HCT116 (cell line): ENCODE data around the gene SPTBN4. TPM values are rescaled to one million over a fixed set of nuclear protein-coding genes. Genes with fewer than 3 reads are reported as not detected.

Experiments used
- ATAC-seq: fragments of 200-7000 bp; cut with Tn5 transposase; 2 replicates; pipeline ENCODE4 v1.9.1; 2020; ENCODE audit warnings: mild to moderate bottlenecking, moderate library complexity
- BruUV-seq: library from RNA; stranded (reverse); fragments of 400-500 nt; replicated peaks from 2 replicates; lab custom pipeline; 2021; lab: Mats Ljungman, UMichigan
- CTCF ChIA-PET: fragments of 300-600 bp; sonication (Branson Sonifier 250); formaldehyde crosslinking; loops from one replicate; lab custom pipeline; 2021; ENCODE audit warnings: antibody characterized with exemption; lab: Charles Lee
- POLR2A ChIA-PET: fragments of 300-600, 350-600 bp; sonication (Branson Sonifier 250); formaldehyde crosslinking; loops from one replicate; lab custom pipeline; 2021; ENCODE audit warnings: antibody characterized with exemption; lab: Charles Lee
- RAD21 ChIA-PET, 2 experiments: fragments of 300-600 bp; sonication (Branson Sonifier 250); formaldehyde crosslinking; loops; one replicate each; lab custom pipeline; 2023; ENCODE audit warnings: low total read pairs in 2 of 2; ENCODE audit not compliant: uncharacterized antibody in 2 of 2, unreplicated experiment in 2 of 2, low non-redundant PET in 1 of 2; lab: Charles Lee
- DNase-seq: peaks from one replicate; pipeline ENCODE4 v3.0.0-alpha.2; 2010; ENCODE audit warnings: low read depth, low spot score
- H2AFZ ChIP-seq: fragments of 200-600 bp; shearing (Covaris generic), sonication (generic); 2 replicates; pipeline ENCODE4 v1.6.1; 2017; ENCODE audit warnings: low read depth, mixed run types, mixed read lengths, antibody characterized with exemption, low read length; ENCODE audit not compliant: poor library complexity, severe bottlenecking
- H3K27ac ChIP-seq: 2 replicates; pipeline ENCODE4 v1.5.1; 2012; ENCODE audit warnings: low read depth, low read length
- H3K27me3 ChIP-seq: fragments of 200-600 bp; sonication (generic); 2 replicates; pipeline ENCODE4 v1.6.1; 2016; ENCODE audit warnings: mixed run types, low read length, mixed read lengths; ENCODE audit not compliant: insufficient read depth
- H3K36me3 ChIP-seq, 2 experiments: fragments of 200-500 bp in 1 of 2; fragments of 200-600 bp in 1 of 2; sonication (Bioruptor generic) in 1 of 2; sonication (generic) in 1 of 2; 2 replicates each; pipeline versions ENCODE4 v1.5.1 to v1.6.1; 2014 to 2016; ENCODE audit warnings: low read length in 2 of 2, inconsistent platforms in 1 of 2, mixed read lengths in 1 of 2, mixed run types in 1 of 2; ENCODE audit not compliant: insufficient read depth in 2 of 2, control insufficient read depth in 1 of 2
- H3K4me1 ChIP-seq, 2 experiments: fragments of 200-600 bp in 1 of 2; sonication (generic) in 1 of 2; 2 replicates each; pipeline versions ENCODE4 v1.5.1 to v1.6.1; 2012 to 2017; ENCODE audit warnings: low read length in 2 of 2, inconsistent platforms in 1 of 2, mild to moderate bottlenecking in 1 of 2, mixed read lengths in 1 of 2, mixed run types in 1 of 2, moderate library complexity in 1 of 2; ENCODE audit not compliant: insufficient read depth in 2 of 2, control insufficient read depth in 1 of 2
- H3K4me2 ChIP-seq: fragments of 200-600 bp; sonication (generic); 2 replicates; pipeline ENCODE4 v1.6.1; 2017; ENCODE audit warnings: mixed run types, low read length, mixed read lengths
- H3K4me3 ChIP-seq, 2 experiments: fragments of 200-600 bp in 1 of 2; sonication (generic) in 1 of 2; replicated peaks in 1 of 2; 2 replicates each; pipeline ENCODE4 v1.5.1; 2011 to 2016; ENCODE audit warnings: low read length in 2 of 2, control low read depth in 1 of 2, low read depth in 1 of 2, mild to moderate bottlenecking in 1 of 2, mixed read lengths in 1 of 2, mixed run types in 1 of 2
- H3K79me2 ChIP-seq: fragments of 200-600 bp; sonication (generic); 2 replicates; pipeline ENCODE4 v1.6.1; 2017; ENCODE audit warnings: mild to moderate bottlenecking, mixed run types, low read length, moderate library complexity, mixed read lengths; ENCODE audit not compliant: insufficient read depth
- H3K9ac ChIP-seq: fragments of 200-600 bp; sonication (generic); 2 replicates; pipeline ENCODE4 v1.6.1; 2016; ENCODE audit warnings: low read length, mixed read lengths
- H3K9me2 ChIP-seq: fragments of 200-600 bp; sonication (generic), shearing (Covaris generic); 2 replicates; pipeline ENCODE4 v1.6.1; 2017; ENCODE audit warnings: mixed run types, mild to moderate bottlenecking, moderate library complexity; ENCODE audit not compliant: insufficient read depth
- H3K9me3 ChIP-seq, 2 experiments: fragments of 200-500 bp in 1 of 2; fragments of 200-600 bp in 1 of 2; sonication (Bioruptor generic) in 1 of 2; sonication (generic) in 1 of 2; 2 replicates each; pipeline ENCODE4 v1.6.1; 2014 to 2017; ENCODE audit warnings: low read length in 2 of 2, mixed read lengths in 2 of 2, inconsistent platforms in 1 of 2, low read depth in 1 of 2, mild to moderate bottlenecking in 1 of 2, mixed run types in 1 of 2, moderate library complexity in 1 of 2; ENCODE audit not compliant: control insufficient read depth in 1 of 2, insufficient read depth in 1 of 2
- H4K20me1 ChIP-seq: fragments of 200-600 bp; sonication (generic), shearing (Covaris generic); 2 replicates; pipeline ENCODE4 v1.6.1; 2017; ENCODE audit warnings: mixed run types, mild to moderate bottlenecking, moderate library complexity; ENCODE audit not compliant: insufficient read depth
- CEBPB ChIP-seq: IDR thresholded peaks from 2 replicates; pipeline ENCODE4 v1.6.1; 2012; ENCODE audit warnings: low read depth
- ELF1 ChIP-seq: IDR thresholded peaks from 2 replicates; pipeline ENCODE4 v1.6.1; 2012; ENCODE audit warnings: low read depth, borderline replicate concordance
- EZH2 ChIP-seq: fragments of 200-600 bp; sonication (generic); IDR thresholded peaks from 2 replicates; pipeline ENCODE4 v1.6.1; 2017; ENCODE audit warnings: antibody characterized with exemption, mixed run types
- EZH2phosphoT487 ChIP-seq: fragments of 200-600 bp; IDR thresholded peaks from 2 replicates; pipeline ENCODE4 v1.6.1; 2018; ENCODE audit warnings: antibody characterized with exemption, borderline replicate concordance
- JUND ChIP-seq: IDR thresholded peaks from 2 replicates; pipeline ENCODE4 v1.6.1; 2012
- POLR2A ChIP-seq: IDR thresholded peaks from 2 replicates; pipeline ENCODE4 v1.7.0; 2011; ENCODE audit warnings: borderline replicate concordance; ENCODE audit not compliant: insufficient read depth, insufficient read length; ENCODE audit errors: extremely low read depth
- POLR2AphosphoS5 ChIP-seq: IDR thresholded peaks from 2 replicates; pipeline ENCODE4 v1.6.1; 2011; ENCODE audit warnings: mild to moderate bottlenecking, low read depth, low read length, moderate library complexity
- RAD21 ChIP-seq: IDR thresholded peaks from 2 replicates; pipeline ENCODE4 v1.6.1; 2012; ENCODE audit warnings: low read depth, mild to moderate bottlenecking
- SIN3A ChIP-seq: IDR thresholded peaks from 2 replicates; pipeline ENCODE4 v1.6.1; 2012; ENCODE audit warnings: low read depth
- SP1 ChIP-seq: IDR thresholded peaks from 2 replicates; pipeline ENCODE4 v1.6.1; 2012; ENCODE audit warnings: low read depth
- SRF ChIP-seq: IDR thresholded peaks from 2 replicates; pipeline ENCODE4 v1.6.1; 2012; ENCODE audit warnings: low read depth
- TCF7L2 ChIP-seq: IDR thresholded peaks from 2 replicates; pipeline ENCODE4 v1.7.0; 2011; ENCODE audit warnings: borderline replicate concordance, inconsistent platforms; ENCODE audit not compliant: insufficient read depth, insufficient read length; ENCODE audit errors: extremely low read depth
- YY1 ChIP-seq: IDR thresholded peaks from 2 replicates; pipeline ENCODE4 v1.6.1; 2011; ENCODE audit warnings: low read length, low read depth, moderate library complexity, mild to moderate bottlenecking; ENCODE audit not compliant: insufficient replicate concordance; ENCODE audit errors: extremely low read depth
- ZFX ChIP-seq: fragments of 450-650 bp; IDR thresholded peaks from 2 replicates; pipeline ENCODE4 v1.6.1; 2017
- intact Hi-C: fragments of 100-400 bp; cut with micrococcal nuclease; formaldehyde crosslinking; loops from 2 replicates; pipeline ENCODE4 v1.10.0; 2022
- total RNA-seq: library from RNA; stranded (reverse); gene quantifications from one replicate; pipeline ENCODE4 v1.2.1, GENCODE V29; 2021; ENCODE audit not compliant: unreplicated experiment
- TF ChIP-seq, protein P1 (sequence below): IDR thresholded peaks from 2 replicates; pipeline ENCODE4 v1.6.1; 2011; ENCODE audit warnings: mild to moderate bottlenecking, low read length, moderate library complexity; ENCODE audit not compliant: insufficient replicate concordance; ENCODE audit errors: extremely low read depth
- TF ChIP-seq, protein P2 (sequence below): IDR thresholded peaks from 2 replicates; pipeline ENCODE4 v1.6.1; 2012; ENCODE audit warnings: low read depth
- TF ChIP-seq, protein P3 (sequence below): IDR thresholded peaks from 2 replicates; pipeline ENCODE4 v1.6.1; 2012
- TF ChIP-seq, protein P4 (sequence below): IDR thresholded peaks from 2 replicates; pipeline ENCODE4 v1.6.1; 2012
- TF ChIP-seq, protein P5 (sequence below), 3 experiments: fragments of 200-600 bp in 1 of 3; sonication (generic) in 1 of 3; IDR thresholded peaks in 2 of 3; conservative IDR thresholded peaks in 1 of 3; 2 replicates each; pipeline ENCODE4 v1.5.1; 2012 to 2017; ENCODE audit warnings: low read depth in 2 of 3, low read length in 2 of 3, antibody characterized with exemption in 1 of 3, borderline replicate concordance in 1 of 3, control low read depth in 1 of 3, mild to moderate bottlenecking in 1 of 3, mixed read lengths in 1 of 3, mixed run types in 1 of 3, moderate library complexity in 1 of 3; ENCODE audit not compliant: insufficient read depth in 1 of 3

The SPTBN4 gene
- total RNA-seq, 1 experiment from 2014 or later = 4.6 TPM

DNA sequence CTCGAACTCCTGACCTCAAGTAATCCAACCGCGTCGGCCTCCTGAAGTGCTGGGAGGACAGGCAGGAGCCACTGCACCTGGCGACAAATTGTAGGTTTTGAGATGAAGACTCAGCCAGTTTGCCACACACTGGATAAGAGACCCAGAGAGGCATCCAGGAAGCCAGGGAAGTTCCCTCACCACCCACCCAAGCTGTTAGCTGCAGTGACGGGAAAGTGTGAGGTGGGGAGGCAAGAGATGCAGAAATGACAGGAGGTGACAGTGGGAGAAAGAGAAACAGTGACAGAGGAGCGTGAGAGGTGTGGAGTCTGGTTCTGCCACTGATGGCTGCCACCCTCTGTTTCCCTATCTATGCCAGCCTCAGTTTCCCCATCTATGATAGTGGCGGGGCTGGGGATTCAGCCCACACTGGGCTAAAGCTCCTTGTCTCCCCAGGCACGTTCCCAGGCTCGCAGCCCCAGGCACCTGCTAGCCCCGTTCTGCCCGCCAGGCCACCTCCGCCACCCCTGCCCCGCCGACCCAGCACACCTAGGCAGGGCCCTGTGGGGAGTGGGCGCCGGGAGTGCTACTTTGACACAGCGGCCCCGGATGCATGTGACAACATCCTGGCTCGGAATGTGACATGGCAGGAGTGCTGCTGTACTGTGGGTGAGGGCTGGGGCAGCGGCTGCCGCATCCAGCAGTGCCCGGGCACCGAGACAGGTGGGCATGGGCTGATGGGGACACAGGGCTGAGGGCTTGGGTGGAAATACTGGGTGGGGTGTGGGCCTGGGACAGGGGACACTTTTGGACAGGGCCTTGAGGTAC lies 155.4 kb downstream of the SPTBN4 start:
- CTCF ChIA-PET = no interaction called here
- intact Hi-C loops = no loop called here
- H3K4me3 ChIP-seq = no peak overlapping the region

More for the DNA sequence above, 155.4 kb downstream of the SPTBN4 start:
- Histone ChIP-seq H3K4me1 (peaks cover 14 to 20% of the 10 kb centered on the region in 2 experiments), H3K27me3 (no peaks in the 10 kb centered on the region), H3K27ac (peak overlapping the region; percentile 55; the same call in 1 of the 2 replicates), H3K9me2 (no peaks in the 10 kb centered on the region), H4K20me1 (no peaks in the 10 kb centered on the region), H3K9ac (no peak overlapping the region), H3K36me3 (peaks cover 27 to 40% of the 10 kb centered on the region in 2 experiments; a peak in 3 of 4 replicates), H2AFZ (no peak overlapping the region), H3K79me2 (peaks cover 3% of the 10 kb centered on the region; the same call in 1 of the 2 replicates), H3K9me3 (no peaks in the 10 kb centered on the region), H3K4me2 (no peak overlapping the region)
- TF ChIP-seq, protein P1, sequence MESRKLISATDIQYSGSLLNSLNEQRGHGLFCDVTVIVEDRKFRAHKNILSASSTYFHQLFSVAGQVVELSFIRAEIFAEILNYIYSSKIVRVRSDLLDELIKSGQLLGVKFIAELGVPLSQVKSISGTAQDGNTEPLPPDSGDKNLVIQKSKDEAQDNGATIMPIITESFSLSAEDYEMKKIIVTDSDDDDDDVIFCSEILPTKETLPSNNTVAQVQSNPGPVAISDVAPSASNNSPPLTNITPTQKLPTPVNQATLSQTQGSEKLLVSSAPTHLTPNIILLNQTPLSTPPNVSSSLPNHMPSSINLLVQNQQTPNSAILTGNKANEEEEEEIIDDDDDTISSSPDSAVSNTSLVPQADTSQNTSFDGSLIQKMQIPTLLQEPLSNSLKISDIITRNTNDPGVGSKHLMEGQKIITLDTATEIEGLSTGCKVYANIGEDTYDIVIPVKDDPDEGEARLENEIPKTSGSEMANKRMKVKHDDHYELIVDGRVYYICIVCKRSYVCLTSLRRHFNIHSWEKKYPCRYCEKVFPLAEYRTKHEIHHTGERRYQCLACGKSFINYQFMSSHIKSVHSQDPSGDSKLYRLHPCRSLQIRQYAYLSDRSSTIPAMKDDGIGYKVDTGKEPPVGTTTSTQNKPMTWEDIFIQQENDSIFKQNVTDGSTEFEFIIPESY = no peak
- TF ChIP-seq SRF = no peak
- TF ChIP-seq SIN3A = no peak
- no peak for TF ChIP-seq RAD21
- no peak for TF ChIP-seq EZH2
- TF ChIP-seq ZFX = no peak
- TF ChIP-seq POLR2AphosphoS5 = no peak
- TF ChIP-seq, protein P2, sequence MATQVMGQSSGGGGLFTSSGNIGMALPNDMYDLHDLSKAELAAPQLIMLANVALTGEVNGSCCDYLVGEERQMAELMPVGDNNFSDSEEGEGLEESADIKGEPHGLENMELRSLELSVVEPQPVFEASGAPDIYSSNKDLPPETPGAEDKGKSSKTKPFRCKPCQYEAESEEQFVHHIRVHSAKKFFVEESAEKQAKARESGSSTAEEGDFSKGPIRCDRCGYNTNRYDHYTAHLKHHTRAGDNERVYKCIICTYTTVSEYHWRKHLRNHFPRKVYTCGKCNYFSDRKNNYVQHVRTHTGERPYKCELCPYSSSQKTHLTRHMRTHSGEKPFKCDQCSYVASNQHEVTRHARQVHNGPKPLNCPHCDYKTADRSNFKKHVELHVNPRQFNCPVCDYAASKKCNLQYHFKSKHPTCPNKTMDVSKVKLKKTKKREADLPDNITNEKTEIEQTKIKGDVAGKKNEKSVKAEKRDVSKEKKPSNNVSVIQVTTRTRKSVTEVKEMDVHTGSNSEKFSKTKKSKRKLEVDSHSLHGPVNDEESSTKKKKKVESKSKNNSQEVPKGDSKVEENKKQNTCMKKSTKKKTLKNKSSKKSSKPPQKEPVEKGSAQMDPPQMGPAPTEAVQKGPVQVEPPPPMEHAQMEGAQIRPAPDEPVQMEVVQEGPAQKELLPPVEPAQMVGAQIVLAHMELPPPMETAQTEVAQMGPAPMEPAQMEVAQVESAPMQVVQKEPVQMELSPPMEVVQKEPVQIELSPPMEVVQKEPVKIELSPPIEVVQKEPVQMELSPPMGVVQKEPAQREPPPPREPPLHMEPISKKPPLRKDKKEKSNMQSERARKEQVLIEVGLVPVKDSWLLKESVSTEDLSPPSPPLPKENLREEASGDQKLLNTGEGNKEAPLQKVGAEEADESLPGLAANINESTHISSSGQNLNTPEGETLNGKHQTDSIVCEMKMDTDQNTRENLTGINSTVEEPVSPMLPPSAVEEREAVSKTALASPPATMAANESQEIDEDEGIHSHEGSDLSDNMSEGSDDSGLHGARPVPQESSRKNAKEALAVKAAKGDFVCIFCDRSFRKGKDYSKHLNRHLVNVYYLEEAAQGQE = no peak
- no peak for TF ChIP-seq TCF7L2
- TF ChIP-seq ELF1 = no peak
- no peak for TF ChIP-seq CEBPB
- TF ChIP-seq SP1 = no peak
- TF ChIP-seq, protein P3, sequence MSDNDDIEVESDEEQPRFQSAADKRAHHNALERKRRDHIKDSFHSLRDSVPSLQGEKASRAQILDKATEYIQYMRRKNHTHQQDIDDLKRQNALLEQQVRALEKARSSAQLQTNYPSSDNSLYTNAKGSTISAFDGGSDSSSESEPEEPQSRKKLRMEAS = no peak
- TF ChIP-seq, protein P4, sequence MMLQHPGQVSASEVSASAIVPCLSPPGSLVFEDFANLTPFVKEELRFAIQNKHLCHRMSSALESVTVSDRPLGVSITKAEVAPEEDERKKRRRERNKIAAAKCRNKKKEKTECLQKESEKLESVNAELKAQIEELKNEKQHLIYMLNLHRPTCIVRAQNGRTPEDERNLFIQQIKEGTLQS = no peak
- no peak for TF ChIP-seq YY1
- TF ChIP-seq JUND = no peak
- TF ChIP-seq EZH2phosphoT487 = no peak
- TF ChIP-seq, protein P5, sequence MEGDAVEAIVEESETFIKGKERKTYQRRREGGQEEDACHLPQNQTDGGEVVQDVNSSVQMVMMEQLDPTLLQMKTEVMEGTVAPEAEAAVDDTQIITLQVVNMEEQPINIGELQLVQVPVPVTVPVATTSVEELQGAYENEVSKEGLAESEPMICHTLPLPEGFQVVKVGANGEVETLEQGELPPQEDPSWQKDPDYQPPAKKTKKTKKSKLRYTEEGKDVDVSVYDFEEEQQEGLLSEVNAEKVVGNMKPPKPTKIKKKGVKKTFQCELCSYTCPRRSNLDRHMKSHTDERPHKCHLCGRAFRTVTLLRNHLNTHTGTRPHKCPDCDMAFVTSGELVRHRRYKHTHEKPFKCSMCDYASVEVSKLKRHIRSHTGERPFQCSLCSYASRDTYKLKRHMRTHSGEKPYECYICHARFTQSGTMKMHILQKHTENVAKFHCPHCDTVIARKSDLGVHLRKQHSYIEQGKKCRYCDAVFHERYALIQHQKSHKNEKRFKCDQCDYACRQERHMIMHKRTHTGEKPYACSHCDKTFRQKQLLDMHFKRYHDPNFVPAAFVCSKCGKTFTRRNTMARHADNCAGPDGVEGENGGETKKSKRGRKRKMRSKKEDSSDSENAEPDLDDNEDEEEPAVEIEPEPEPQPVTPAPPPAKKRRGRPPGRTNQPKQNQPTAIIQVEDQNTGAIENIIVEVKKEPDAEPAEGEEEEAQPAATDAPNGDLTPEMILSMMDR (IDR thresholded peaks at IDR 0.05 in 2 of 3, conservative IDR thresholded peaks at IDR 0.05 in 1 of 3; ENCODE audit: borderline replicate concordance in 1 of 3, insufficient read depth in 1 of 3, low read depth in 2 of 3, low read length in 2 of 3) = no peak
- no peak for TF ChIP-seq POLR2A
- POLR2A ChIA-PET = no interaction called here
- ATAC-seq = no peak
- RAD21 ChIA-PET = no interaction called here
- no peak for DNase-seq
- BruUV-seq = no TSS peak
